ENCODE results near the gene TRMT2A.

TRMT2A gene

DNA sequence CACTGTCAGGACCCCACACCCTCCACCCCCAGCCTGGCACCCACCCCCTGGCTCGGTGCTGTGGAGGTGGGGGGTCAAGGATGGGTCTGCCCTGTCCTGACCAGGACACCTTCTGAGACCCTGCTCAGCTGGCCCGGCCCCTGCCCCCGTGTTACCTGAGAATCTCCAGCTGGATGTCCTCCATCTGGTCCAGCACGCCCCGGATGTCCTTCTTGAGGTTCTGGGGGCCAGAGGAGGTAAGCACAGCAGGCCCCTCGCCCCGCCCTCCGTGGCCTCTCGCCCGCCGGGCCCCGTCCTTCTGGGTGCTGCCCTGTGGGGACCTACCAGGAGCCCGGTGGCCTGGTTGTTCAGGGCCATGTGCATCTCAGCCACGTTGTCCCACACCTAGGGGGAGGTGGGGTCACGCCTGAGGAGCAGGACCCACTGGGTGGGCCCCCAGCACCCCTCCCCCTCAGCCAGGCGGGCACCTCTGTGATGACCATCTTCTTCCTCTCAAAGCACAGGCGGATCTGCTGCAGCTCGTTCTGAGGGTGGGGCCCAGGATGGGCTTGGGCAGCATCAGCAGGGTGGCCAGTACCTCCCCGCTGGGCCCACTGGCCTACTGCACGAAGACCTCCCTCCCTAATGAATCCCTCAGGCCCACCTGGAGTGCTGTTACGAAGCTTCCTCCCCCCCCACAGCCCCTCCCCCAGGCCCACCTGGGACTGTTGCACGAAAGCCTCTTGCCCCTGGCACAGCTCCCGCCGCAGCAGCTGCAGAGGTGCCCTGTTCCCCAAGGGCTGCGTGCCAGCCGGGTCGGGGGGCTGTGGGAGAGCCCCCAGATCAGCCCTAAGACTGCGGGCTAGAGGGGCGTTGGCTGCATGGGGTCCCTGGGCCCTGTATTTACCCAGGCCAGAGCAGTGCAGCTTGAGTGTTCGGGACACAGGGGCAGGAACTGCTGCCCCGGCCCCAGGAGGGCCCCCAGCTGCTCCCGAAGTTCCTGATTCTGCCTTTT lies 32.5 kb upstream of the TRMT2A start:
- DNase-seq (ENCODE audit: low read depth): no peak

DNA sequence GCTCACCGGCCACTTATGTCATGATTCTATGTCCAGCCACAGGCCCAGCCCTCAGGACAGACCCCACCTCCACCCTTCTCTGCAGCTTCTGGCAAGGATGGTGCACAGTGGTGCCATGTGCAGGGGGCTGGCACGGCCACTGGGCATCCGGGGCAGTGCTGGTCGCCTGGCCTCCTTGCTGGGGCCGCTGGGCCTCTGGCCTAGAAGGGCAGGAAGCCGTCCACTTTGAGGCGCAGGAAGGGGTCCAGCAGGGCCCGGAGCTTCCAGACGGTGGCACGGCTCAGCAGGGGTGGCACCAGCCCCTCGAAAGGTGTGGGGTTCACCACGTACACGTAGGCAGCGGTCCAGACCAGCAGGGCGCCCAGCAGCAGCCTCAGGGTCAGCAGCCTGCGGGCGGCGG lies 31.4 kb upstream of the TRMT2A start:
- no peak for DNase-seq (ENCODE audit: low read depth)

DNA sequence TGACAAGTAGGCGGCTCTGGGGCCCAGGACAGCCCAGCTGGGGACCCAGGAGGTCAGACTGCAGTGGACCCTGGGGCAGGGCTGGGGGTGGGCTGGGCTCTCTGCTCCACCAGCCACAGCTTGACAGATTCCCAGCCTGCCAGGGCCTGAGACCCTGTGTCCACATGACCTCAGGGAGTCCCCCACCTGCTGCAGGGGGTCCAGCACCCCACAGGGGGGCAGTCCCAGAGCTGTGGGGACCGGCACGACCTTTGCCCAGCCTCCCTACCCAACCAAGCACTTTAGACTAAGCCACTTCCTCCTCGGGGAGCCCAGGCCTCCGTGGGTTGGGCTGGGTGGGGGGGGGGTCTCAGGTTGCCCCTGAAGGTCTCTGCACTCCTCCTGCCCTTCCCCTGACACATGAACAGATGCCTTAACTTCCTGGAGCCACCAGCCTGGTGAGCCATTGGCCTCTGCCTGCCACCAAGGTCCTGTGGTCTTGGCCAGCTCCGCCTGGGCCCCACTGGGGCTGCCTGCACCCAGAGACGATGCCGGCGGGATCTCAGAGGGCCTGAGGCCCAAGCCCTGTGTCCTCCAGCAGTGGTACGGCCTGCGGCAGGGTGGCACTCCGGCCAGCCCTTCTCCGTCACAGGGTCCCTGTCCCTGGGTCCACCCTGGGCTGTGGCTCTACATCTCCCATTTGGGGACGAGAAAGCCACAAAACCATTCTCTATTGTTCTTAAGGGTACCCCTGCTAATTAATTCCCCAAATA lies 30.4 kb upstream of the TRMT2A start:
- no peak for DNase-seq (ENCODE audit: low read depth)

DNA sequence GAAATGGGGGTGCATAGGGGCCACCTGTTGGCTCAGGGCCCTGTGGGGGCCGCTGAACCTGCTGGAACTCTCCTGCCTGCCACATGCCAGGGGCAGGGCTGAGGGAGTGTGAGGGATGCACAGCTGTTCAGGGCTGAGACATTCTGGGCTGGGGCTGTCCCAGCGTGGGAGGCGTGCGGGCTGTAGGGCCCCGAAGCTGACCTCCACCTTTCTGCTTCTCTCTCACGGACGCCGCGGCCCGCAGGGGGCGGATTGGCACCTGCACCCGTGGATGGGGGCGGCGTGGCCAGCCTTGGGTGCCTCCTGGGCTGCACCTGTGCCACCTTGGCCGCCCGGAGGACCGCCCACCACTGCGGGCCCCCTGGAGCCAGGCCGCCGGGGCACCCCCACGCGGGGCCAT lies 29.8 kb upstream of the TRMT2A start:
- no peak for DNase-seq (ENCODE audit: low read depth)

DNA sequence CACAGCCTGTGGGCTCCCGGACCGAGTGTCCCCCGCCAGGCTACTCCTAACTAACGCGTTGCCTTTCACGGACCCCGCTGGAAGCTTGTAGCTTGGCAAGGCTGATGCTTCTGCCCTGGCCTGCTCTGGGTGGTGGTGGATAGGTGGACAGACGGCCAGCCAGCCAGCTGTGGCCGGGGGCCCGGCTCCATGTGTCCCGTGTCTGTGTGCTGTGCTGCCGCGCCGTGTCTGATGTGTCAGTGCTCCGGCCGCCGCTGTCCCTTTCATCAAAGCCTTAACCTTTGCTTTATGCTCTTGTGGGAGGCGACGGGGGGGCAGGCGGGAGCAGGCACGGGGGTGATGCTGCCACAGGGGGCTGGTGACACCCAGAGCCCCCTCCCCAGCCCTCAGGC lies 28.8 kb upstream of the TRMT2A start:
- no peak for DNase-seq (ENCODE audit: low read depth)

DNA sequence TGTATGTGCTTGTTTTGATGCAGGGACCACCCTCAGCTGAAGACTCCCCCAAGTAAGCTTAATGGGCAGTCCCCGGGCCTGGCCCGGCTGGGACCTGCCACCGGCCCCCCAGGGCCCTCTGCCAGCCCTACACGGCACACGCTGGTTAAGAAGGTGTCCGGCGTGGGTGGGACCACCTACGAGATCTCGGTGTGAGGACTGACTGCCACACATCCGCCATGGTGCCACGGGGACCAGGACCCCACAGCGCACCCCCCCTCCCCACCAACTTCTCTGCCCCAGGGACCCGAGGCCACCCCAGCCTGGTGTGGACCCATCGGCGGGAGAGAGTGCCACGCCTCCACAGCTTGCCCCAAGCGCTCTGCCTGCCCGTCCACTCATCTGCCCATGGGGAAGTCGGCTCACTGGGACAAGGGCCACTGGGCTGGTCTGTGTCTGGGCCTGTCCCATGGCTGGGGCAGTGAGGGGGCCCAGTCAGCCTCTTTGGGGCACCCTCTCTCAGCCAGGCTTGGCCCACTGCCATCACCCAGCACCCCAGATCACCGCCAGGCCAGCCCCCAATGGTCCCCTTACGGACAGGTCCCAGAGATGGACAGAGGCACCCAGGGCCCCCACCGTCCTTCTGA lies 28.3 kb upstream of the TRMT2A start:
- no peak for DNase-seq (ENCODE audit: low read depth)

DNA sequence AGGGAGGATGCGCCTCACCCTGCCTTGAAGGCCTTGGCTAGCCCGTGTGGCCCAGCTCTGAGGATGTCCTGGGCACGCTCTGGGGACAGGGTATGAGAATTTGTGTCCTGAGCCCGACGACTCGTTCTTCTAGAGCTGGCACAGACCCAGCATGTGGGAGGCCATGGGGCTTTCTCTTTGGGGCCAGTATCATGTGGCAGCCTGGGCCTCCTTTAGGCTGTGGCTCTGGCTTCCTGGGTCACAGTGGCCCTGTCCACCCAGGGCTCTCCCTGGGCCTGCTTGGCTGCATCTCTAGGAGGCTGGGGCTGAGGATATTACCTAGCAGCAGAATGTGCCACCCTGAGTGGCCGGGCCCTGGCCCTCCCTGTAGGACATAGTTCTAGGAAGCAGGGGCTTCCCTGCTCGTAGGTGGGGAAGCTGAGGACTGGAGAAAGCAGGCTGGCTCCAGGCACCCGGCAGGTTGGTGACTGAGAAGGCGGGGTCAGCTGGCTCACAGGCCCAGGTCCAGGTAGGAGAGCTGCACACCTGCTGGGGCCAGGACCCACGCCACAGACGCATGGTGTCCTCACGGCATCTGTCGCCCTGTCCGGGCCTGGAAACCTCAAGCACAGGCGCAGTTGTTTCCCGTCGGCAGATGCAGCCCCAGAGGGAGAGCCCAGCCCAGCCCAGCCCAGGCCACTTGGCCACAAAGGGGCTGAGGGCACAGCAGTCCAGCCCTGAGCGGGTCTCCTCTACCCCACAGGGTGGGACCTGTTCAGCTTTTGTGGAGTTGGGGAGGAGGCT lies 27.0 kb upstream of the TRMT2A start:
- no peak for DNase-seq (ENCODE audit: low read depth)

DNA sequence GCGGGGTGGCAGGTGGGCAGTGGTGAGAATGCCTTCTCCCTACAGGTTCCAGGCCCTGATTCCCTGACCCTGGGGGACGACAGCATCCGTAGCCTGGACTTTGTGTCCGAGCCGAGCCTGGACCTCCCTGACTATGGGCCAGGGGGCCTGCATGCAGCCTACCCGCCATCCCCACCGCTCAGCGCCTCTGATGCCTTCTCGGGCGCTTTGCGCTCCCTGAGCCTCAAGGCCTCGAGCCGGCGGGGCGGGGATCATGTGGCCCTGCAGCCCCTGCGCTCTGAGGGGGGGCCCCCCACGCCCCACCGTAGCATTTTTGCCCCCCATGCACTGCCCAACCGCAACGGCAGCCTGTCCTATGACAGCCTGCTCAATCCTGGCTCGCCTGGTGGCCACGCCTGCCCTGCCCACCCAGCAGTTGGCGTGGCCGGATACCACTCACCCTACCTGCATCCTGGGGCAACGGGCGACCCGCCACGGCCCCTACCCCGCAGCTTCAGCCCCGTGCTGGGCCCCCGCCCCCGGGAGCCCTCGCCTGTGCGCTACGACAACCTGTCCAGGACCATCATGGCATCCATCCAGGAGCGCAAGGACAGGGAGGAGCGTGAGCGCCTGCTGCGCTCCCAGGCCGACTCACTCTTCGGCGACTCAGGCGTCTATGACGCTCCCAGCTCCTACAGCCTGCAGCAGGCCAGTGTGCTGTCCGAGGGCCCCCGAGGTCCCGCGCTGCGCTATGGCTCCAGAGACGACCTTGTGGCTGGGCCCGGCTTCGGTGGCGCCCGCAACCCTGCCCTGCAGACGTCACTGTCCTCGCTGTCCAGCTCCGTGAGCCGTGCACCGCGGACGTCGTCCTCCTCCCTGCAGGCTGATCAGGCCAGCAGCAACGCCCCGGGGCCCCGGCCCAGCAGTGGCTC lies 25.9 kb upstream of the TRMT2A start:
- DNase-seq (ENCODE audit: low read depth): no peak

DNA sequence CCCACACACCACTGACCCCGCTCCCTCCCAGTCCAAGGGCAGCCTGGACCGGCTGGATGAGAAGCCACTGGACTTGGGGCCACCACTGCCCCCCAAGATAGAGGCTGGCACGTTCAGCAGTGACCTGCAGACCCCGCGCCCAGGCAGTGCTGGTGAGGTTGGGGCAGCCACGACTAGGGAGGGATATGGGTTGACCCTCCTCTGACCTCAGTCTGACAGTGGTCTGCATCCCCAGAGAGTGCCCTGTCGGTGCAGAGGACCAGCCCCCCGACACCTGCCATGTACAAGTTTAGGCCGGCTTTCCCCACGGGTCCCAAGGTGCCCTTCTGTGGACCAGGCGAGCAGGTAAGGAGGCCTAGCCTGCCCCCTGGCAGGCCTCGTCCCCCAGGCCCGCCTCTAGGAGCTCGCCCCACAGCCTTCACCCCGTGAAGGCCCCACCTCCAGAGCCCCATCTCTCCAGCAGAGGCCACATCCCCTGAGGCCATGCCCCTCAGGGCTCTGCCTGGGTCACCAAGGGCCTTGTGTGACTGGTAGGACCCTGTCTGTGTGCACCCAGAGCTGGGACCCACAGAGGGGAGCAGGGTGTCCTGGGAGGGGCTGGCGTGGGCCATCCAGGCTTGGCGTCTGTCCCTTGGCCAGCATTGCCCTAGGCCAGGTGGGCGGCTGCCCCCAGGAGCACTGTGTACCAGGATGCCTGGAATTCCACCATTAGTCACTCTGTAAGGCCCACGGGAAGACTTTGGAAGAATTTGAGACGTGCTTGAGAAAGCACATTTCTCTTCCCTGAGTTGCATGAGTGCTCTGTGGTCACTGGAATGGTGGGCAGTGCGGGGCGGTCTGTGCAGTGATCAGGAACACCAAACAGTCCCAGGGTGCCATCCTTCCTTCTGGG lies 24.4 kb upstream of the TRMT2A start:
- no peak for DNase-seq (ENCODE audit: low read depth)

DNA sequence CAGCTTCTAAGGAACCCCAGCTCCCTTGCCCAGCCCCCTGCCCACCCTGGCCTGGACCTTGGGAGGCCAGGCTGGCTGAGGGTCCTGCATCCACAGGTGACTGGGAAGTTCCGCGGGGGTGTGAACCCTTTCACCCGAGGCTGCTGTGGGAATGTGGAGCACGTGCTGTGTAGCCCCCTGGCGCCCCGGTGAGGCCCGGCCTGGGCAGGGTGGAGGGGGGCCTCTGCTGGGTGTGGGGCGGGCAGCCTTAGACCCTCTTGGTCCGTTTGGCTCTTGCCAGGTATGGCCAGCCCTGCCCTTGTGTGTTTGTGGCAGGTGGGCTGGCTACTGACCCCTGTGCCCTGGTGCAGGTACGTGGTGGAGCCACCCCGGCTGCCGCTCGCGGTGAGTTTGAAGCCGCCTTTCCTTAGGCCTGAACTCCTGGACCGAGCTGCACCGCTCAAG lies 23.5 kb upstream of the TRMT2A start:
- no peak for DNase-seq (ENCODE audit: low read depth)

DNA sequence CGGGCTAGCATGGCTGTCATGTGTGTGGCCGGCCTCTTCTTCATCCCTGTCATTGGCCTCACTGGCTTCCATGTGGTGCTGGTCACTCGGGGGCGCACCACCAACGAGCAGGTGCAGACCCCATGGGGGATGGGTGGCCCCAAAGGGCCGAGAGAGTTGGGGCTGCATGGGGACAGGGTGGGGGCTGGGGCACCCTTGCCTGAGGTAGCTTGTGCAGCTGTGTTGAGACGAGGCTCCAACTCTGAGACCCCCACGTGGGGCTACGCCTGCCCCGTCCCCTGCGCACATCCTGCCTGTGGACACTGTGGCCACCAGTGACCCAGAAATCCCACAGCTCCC lies 23.1 kb upstream of the TRMT2A start:
- no peak for DNase-seq (ENCODE audit: low read depth)

DNA sequence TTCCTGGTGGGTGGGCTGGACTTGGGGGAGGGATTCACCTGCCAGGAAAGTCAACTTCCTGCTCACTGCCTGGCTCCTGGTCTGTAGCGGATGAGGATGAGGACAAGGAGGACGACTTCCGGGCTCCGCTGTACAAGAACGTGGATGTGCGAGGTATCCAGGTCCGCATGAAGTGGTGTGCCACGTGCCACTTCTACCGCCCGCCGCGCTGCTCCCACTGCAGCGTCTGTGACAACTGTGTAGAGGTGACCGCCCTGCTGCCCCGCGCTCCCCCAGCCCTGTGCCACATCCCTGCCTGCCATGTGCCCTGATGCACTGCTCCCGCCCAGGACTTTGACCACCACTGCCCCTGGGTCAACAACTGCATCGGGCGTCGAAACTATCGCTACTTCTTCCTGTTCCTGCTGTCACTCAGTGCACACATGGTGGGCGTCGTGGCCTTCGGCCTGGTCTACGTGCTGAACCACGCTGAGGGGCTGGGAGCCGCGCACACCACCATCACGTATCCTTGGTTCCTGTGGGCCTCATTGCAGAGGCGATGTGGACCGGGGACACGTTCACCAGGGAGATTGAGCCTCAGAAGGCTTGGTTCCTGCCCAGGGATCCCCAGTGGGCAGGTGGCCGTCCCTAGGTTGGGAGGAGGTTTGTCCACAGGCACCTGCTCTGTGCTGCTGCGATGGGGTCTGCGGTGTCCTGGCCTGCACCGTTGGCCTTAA lies 22.5 kb upstream of the TRMT2A start:
- no peak for DNase-seq (ENCODE audit: low read depth)

DNA sequence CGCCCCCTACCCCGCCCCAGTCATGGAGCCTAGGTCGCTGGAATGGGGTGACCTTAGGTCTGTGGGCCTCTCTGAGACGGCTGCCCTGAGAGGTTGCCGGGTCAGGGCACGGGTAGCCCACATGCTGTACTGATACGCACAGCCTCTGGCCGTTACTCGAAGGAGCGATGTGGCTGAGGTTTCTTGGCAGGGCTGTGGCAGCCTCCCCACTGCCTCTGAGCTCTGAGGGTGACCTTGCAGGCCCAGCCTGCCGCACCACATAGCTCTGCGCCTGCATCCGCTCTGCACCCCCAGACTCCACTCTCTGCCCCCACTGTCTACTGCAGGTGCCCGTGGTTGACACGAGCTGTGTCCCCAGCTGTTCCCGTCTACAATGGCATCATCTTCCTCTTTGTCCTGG lies 21.8 kb upstream of the TRMT2A start:
- no peak for DNase-seq (ENCODE audit: low read depth)

DNA sequence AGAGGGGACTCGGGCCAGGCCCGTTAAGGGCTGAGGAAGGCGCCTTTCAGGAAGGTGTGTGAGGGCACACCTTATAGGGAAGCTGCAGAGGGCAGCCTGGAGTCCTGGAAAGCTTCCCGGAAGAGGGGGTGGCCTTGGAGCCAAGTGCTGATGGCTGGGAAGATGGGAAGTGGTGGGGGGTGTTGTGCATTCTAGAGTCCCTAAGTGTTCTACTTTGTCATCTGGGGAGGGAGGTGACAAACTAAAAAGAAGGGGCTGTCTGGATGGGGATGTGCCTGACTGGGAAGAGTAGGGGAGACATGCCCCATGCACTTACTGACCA lies 21.4 kb upstream of the TRMT2A start:
- DNase-seq (ENCODE audit: low read depth): no peak

DNA sequence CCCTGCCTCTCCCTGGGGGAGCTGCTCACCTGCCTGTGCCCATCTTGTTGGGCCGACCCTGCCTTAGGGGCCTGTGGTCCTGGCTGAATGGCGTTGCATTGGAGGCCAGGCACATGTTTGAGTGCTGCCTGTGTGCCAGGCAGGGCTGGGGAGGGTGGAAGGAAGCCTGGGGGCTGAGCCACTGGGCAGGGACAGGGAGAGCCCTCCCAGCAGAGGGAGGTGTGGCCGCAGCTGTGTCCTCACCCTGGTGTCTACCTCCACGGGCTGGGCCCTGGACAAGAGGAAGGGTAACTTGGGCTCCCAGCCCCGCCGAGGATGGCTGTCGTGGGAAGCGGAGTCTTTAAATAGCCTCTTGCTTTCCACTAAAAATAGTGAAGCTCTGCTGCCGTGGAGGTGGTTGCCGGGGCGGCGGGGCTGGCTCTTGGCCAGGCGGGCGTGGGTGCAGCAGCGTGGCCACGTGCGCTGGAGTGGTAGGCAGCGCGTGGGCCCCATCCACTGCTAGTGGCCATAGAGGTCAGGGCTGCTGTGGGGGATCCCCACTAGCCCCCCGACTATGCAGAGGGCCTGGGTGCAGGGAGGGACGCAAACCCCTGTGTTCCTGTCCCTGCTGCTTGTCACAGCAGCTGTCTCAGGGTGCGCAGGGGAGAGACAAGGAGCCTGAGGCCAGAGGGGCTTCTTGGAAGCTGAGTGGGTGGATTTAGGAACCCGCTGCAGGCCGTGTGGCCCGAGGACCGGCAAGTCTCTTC lies 20.8 kb upstream of the TRMT2A start:
- DNase-seq (ENCODE audit: low read depth): no peak

DNA sequence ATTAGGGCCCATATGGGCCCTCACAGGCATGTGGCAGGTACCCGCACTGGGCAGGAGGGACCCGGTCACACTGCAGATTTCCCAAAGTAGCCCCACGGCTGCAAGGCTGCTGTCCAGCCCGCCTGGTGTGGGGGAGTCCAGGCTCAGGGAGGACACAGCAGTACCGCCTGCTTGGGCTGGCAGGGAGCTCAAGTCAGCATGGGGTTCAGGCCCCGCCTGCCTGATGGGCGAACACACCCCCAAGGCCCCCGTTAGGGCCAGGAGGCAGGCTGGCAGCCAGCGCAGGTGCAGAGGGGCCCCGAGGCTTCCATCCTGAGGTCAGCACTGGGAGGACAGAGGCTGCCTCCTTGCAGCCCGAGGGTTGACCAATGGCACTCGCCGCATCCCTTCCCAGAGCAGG lies 20.1 kb upstream of the TRMT2A start:
- DNase-seq (ENCODE audit: low read depth): no peak

DNA sequence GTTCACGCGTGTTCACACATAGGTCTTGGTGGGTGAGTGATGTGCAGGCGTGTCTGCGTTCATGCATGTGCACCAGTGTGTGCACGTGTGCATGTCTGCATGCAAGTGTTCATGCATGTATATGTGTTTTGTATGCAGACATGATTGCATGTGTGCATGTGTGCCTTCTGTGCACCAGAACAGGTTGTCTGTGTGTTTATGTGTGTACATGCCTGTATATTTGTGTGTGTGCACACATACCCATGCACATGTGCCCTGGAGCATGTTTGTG lies 19.5 kb upstream of the TRMT2A start:
- no peak for DNase-seq (ENCODE audit: low read depth)

DNA sequence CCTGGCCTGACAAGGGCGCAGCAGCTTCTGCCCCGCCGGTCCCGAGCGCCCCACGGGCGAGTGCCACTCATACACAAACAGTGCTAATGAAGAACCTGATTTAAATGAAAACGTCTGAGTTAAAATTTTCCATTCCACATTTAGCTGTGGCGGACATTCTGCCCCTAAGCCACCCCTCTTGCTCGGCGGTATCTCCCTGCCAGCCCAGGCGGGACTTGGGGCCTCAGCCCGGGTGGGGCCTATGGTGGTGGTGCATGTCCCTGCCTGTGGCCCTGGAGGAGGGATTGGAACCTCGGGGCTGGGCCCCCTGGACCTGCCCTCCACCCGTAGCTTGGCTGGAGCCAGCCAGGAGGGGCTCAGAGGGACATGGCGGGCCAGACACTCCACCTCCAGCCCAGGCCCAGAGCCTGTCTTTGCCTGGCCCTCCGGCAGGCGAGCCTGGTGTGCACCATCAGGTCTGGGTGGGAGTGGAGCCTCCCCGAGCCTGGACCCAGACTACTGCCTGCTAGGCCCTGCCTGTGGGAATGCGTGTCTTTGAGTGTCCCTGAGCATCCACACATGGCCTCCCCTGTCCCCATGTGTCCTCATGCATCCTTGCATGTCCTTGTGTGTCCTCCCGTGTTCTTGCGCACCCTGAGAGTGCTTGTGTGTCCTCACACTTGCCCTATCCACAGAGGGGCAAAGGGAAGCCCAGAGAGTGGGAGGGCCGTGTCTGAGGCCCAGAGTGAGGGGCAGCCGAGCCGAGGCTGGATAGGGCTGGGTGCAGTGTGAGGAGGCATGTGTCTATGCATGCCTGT lies 19.0 kb upstream of the TRMT2A start:
- no peak for DNase-seq (ENCODE audit: low read depth)

All from stimulated activated CD8-positive, alpha-beta memory T cell treated with anti-CD3 and anti-CD28 coated beads, Interleukin-4, amount 100 ng/mL, for 24 hours (primary cell).